Astrocyte (in vitro differentiated cells and primary cell): ENCODE measurements around the gene AP5B1. TPM values are rescaled to one million over a fixed set of nuclear protein-coding genes. Genes with fewer than 3 reads are reported as not detected.

Source experiments
- DNase-seq: peaks from one replicate; pipeline ENCODE4 v3.0.0-alpha.2; 2010; ENCODE audit warnings: low read depth
- FAIRE-seq: peaks from 2 replicates; lab custom pipeline; 2011; peaks lifted over from hg19 to GRCh38; lab: Jason Lieb, UNC
- H2AFZ ChIP-seq: 2 replicates; pipeline ENCODE4 v1.6.0; 2012; ENCODE audit warnings: low read depth, low read length, inconsistent platforms
- H3K27ac ChIP-seq: 2 replicates; pipeline ENCODE4 v1.5.1; 2011; ENCODE audit warnings: low read depth, low read length, inconsistent platforms
- H3K27me3 ChIP-seq: 2 replicates; pipeline ENCODE4 v1.6.0; 2011; ENCODE audit warnings: low read length, inconsistent platforms; ENCODE audit not compliant: insufficient read depth
- H3K36me3 ChIP-seq: 2 replicates; pipeline ENCODE4 v1.5.1; 2011; ENCODE audit warnings: low read length, inconsistent platforms; ENCODE audit not compliant: insufficient read depth
- H3K4me1 ChIP-seq: 2 replicates; pipeline ENCODE4 v1.5.1; 2011; ENCODE audit warnings: low read length, inconsistent platforms; ENCODE audit not compliant: insufficient read depth
- H3K4me2 ChIP-seq: 2 replicates; pipeline ENCODE4 v1.6.0; 2012; ENCODE audit warnings: low read length, inconsistent platforms
- H3K4me3 ChIP-seq: 2 replicates; pipeline ENCODE4 v1.5.1; 2011; ENCODE audit warnings: low read depth, mild to moderate bottlenecking, low read length, inconsistent platforms; ENCODE audit not compliant: insufficient read depth
- H3K79me2 ChIP-seq: 2 replicates; pipeline ENCODE4 v1.6.0; 2012; ENCODE audit warnings: mild to moderate bottlenecking, low read length, inconsistent platforms; ENCODE audit not compliant: insufficient read depth
- H3K9ac ChIP-seq: 2 replicates; pipeline ENCODE4 v1.6.0; 2012; ENCODE audit warnings: mild to moderate bottlenecking, low read length, inconsistent platforms
- H3K9me3 ChIP-seq: 2 replicates; pipeline ENCODE4 v1.5.1; 2012; ENCODE audit warnings: low read depth, mild to moderate bottlenecking, low read length, inconsistent platforms; ENCODE audit not compliant: insufficient read depth
- H4K20me1 ChIP-seq: 2 replicates; pipeline ENCODE4 v1.6.0; 2012; ENCODE audit warnings: low read length, inconsistent platforms; ENCODE audit not compliant: insufficient read depth
- H3K27ac Mint-ChIP-seq: one replicate; pipeline ENCODE4 v1.8.0; 2021; ENCODE audit warnings: mild to moderate bottlenecking, mixed read lengths; ENCODE audit not compliant: unreplicated experiment
- H3K27me3 Mint-ChIP-seq: one replicate; pipeline ENCODE4 v1.8.0; 2021; ENCODE audit warnings: low read depth, mixed read lengths; ENCODE audit not compliant: unreplicated experiment
- H3K36me3 Mint-ChIP-seq: one replicate; pipeline ENCODE4 v1.8.0; 2021; ENCODE audit warnings: low read depth, mixed read lengths; ENCODE audit not compliant: unreplicated experiment
- H3K4me1 Mint-ChIP-seq: one replicate; pipeline ENCODE4 v1.8.0; 2021; ENCODE audit warnings: low read depth, mixed read lengths; ENCODE audit not compliant: unreplicated experiment
- H3K4me3 Mint-ChIP-seq: one replicate; pipeline ENCODE4 v1.8.0; 2021; ENCODE audit warnings: mild to moderate bottlenecking, moderate library complexity, mixed read lengths; ENCODE audit not compliant: unreplicated experiment
- H3K9me3 Mint-ChIP-seq: one replicate; pipeline ENCODE4 v1.8.0; 2021; ENCODE audit warnings: mild to moderate bottlenecking, mixed read lengths; ENCODE audit not compliant: unreplicated experiment
- EZH2 ChIP-seq: IDR thresholded peaks from 2 replicates; pipeline ENCODE4 v1.6.1; 2012; ENCODE audit warnings: mild to moderate bottlenecking, low read length, inconsistent platforms; ENCODE audit not compliant: insufficient read depth
- total RNA-seq: library from RNA; stranded (reverse); gene quantifications from 2 replicates; pipeline ENCODE4 v1.2.1, GENCODE V29; 2021
- TF ChIP-seq, protein P1 (sequence below): IDR thresholded peaks from 2 replicates; pipeline ENCODE4 v1.5.1; 2011; ENCODE audit warnings: low read depth, mild to moderate bottlenecking, inconsistent platforms, low read length, moderate library complexity; ENCODE audit not compliant: insufficient read depth

The AP5B1 gene
- total RNA-seq, 1 donor from 2014 or later, result 10.9 TPM

DNA sequence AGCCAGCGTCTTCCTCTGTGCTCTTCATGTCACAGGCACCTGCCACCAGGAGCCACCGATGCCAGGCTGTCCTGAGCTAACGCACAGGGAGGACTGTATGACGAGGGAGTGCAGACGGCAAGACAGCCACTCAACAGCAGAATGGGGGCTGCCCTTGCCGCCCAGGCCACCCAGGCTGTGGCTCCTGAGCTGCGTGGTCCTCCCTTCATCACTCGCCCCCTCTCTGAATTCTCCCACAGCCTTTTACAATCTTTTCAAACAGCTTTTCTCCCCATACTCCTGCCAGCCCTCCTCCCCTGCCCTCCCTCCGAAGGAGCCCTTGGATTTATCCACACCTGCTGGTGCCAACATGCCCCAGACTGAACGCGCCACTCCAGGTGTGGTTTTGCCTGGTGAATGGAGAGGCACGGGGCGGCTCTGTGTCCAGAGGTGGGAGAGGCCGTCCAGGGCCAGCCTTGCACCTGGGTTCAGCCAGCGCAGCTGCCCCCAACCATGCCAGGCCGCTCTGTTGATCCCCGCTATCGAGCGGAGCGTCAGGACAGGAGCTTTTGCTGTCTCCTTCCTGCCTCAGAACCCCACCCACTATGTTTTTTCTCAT, 28.1 kb upstream of the AP5B1 start:
- Mint-ChIP-seq H3K27ac (no peak overlapping the region), H3K36me3 (peaks cover 7% of the 10 kb centered on the region), H3K4me3 (no peak overlapping the region), H3K4me1 (no peaks in the 10 kb centered on the region), H3K27me3 (peaks cover 40% of the 10 kb centered on the region), H3K9me3 (no peaks in the 10 kb centered on the region)
- DNase-seq (no peak), FAIRE-seq (no peak)
- H2AFZ ChIP-seq, result no peak overlapping the region
- TF ChIP-seq, protein P1, sequence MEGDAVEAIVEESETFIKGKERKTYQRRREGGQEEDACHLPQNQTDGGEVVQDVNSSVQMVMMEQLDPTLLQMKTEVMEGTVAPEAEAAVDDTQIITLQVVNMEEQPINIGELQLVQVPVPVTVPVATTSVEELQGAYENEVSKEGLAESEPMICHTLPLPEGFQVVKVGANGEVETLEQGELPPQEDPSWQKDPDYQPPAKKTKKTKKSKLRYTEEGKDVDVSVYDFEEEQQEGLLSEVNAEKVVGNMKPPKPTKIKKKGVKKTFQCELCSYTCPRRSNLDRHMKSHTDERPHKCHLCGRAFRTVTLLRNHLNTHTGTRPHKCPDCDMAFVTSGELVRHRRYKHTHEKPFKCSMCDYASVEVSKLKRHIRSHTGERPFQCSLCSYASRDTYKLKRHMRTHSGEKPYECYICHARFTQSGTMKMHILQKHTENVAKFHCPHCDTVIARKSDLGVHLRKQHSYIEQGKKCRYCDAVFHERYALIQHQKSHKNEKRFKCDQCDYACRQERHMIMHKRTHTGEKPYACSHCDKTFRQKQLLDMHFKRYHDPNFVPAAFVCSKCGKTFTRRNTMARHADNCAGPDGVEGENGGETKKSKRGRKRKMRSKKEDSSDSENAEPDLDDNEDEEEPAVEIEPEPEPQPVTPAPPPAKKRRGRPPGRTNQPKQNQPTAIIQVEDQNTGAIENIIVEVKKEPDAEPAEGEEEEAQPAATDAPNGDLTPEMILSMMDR, result no peak
- TF ChIP-seq EZH2, result no peak
- no peaks in the 10 kb centered on the region for H3K9me3 ChIP-seq
- H3K4me1 ChIP-seq, result no peaks in the 10 kb centered on the region
- no peak overlapping the region for H3K27ac ChIP-seq
- H3K9ac ChIP-seq, result no peak overlapping the region
- H3K27me3 ChIP-seq, result peaks cover 12% of the 10 kb centered on the region
- H3K79me2 ChIP-seq, result no peaks in the 10 kb centered on the region
- no peak overlapping the region for H3K4me2 ChIP-seq
- H3K36me3 ChIP-seq, result no peaks in the 10 kb centered on the region
- no peaks in the 10 kb centered on the region for H4K20me1 ChIP-seq
- H3K4me3 ChIP-seq, result no peak overlapping the region

DNA sequence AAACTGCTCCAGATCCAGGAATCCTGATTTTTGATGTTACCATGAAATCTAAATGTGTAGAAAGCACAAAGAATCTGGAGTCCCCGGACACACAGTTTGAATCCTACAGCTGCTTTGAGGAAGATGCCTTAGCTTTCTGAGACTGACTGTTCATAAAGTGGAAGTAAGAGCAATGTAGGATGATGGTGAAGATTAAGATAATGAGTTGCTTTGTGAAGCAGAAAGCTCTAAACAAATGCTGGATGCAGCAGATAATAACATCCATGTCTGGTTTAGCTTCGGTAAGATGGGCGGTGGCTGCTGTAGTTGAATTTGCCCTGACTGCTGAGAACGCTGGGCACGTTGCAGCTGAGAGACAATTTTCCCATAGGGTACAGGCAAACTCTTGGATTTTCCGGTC, 26.2 kb upstream of the AP5B1 start:
- H3K36me3 ChIP-seq, result no peaks in the 10 kb centered on the region
- H2AFZ ChIP-seq, result no peak overlapping the region
- no peak overlapping the region for H3K9ac ChIP-seq
- H3K4me2 ChIP-seq, result no peak overlapping the region
- Mint-ChIP-seq H3K4me1 (no peaks in the 10 kb centered on the region), H3K36me3 (peaks cover 7% of the 10 kb centered on the region), H3K9me3 (no peaks in the 10 kb centered on the region), H3K27ac (no peak overlapping the region), H3K27me3 (peaks cover 44% of the 10 kb centered on the region), H3K4me3 (no peak overlapping the region)
- H4K20me1 ChIP-seq, result no peaks in the 10 kb centered on the region
- FAIRE-seq, result no peak
- H3K4me1 ChIP-seq, result no peaks in the 10 kb centered on the region
- DNase-seq, result no peak
- peaks cover 16% of the 10 kb centered on the region for H3K27me3 ChIP-seq
- H3K4me3 ChIP-seq, result no peak overlapping the region
- no peaks in the 10 kb centered on the region for H3K79me2 ChIP-seq
- no peaks in the 10 kb centered on the region for H3K9me3 ChIP-seq
- H3K27ac ChIP-seq, result no peak overlapping the region
- TF ChIP-seq EZH2, result no peak
- TF ChIP-seq, protein P1, result no peak

DNA sequence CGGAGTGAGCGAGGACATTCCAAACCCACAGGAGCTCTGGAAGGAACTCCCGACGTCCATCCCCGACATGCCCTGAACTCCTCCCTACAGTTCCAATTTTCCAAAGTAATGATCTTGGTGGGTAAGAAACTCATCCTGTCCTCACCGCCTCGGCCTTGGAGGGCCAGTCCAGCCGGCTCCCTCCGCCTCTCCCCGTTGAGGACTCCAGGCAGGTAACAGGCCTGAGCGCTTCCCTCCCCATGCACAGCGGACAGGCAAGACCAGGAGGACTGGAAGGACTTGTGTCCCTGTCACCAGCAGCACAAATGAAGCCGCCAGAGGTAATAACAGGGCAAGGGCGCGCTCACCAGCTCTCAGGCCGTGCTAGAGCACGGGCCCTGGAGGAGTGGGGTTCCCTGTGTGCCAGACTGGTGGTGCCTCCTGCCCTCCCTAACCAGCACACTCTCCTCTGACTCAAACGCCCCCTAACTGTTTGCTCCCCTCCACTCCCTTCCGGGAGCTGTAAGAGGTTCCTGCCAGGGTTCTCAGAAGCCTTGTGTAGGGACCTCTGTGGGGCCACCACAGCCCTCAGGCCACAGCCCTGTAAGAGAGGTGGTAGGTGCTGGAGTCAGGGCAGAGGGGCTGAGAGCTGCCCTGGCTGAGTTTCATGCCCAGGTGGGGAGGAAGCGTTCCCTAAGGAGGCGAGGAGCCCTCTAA, 23.2 kb upstream of the AP5B1 start:
- Histone ChIP-seq H3K79me2 (no peaks in the 10 kb centered on the region), H3K9me3 (no peaks in the 10 kb centered on the region), H4K20me1 (no peaks in the 10 kb centered on the region), H3K9ac (no peak overlapping the region), H3K27ac (no peak overlapping the region), H3K4me2 (no peak overlapping the region), H3K4me3 (no peak overlapping the region), H2AFZ (no peak overlapping the region), H3K4me1 (no peaks in the 10 kb centered on the region), H3K36me3 (no peaks in the 10 kb centered on the region), H3K27me3 (peaks cover 17% of the 10 kb centered on the region)
- FAIRE-seq, result no peak
- no peak for DNase-seq
- H3K27me3 Mint-ChIP-seq, result peaks cover 34% of the 10 kb centered on the region
- H3K4me1 Mint-ChIP-seq, result no peaks in the 10 kb centered on the region
- H3K9me3 Mint-ChIP-seq, result no peaks in the 10 kb centered on the region
- H3K27ac Mint-ChIP-seq, result no peak overlapping the region
- no peak overlapping the region for H3K4me3 Mint-ChIP-seq
- TF ChIP-seq EZH2, result no peak
- TF ChIP-seq, protein P1, result no peak
- H3K36me3 Mint-ChIP-seq, result no peaks in the 10 kb centered on the region
